ENCODE data around the gene LRRC3. TPM values are rescaled to one million over a fixed set of nuclear protein-coding genes. Genes with fewer than 3 reads are reported as not detected.

LRRC3 gene
- total RNA-seq, 1 donor from 2014 or later, result 9.1 TPM

DNA sequence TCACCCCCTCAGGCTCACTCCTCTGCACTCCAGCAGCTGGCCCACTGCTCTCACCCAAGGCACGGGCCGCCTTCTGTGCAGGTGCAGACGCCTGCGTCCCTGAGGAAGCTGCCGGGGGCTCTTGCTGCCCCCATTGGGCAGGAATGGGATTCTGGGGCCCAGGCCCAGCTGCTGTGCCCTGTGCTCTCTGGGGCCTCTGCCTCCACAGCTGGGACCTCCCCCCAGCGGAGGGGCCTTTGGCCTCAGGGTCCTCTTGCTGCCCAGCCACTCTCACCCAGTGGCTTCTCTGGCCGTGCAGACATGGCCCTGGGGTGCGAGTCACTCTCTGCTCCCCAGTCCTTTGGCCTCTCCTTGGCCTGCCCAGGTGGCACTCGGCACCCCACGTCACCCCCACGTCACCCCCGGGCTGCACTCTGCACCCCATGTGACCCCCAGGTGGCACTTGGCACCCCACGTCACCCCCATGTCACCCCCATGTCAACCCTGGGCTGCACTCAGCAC, 19.1 kb upstream of the LRRC3 start:
- H3K27me3 Mint-ChIP-seq (ENCODE audit: unreplicated experiment), result peaks cover 8% of the 10 kb centered on the region
- DNase-seq (ENCODE audit: low spot score), result no peak
- TF ChIP-seq CTCF (IDR thresholded peaks at IDR 0.05; ENCODE audit: unreplicated experiment), result no peak
- H3K9me3 Mint-ChIP-seq (ENCODE audit: unreplicated experiment), result no peaks in the 10 kb centered on the region
- no peak overlapping the region for H3K27ac Mint-ChIP-seq (ENCODE audit: unreplicated experiment)
- H3K36me3 Mint-ChIP-seq (ENCODE audit: low read depth, unreplicated experiment), result no peaks in the 10 kb centered on the region
- no peaks in the 10 kb centered on the region for H3K4me1 Mint-ChIP-seq (ENCODE audit: unreplicated experiment)
- no peak overlapping the region for H3K4me3 Mint-ChIP-seq (ENCODE audit: unreplicated experiment)

- H3K27me3 Mint-ChIP-seq (ENCODE audit: unreplicated experiment), result peaks cover 8% of the 10 kb centered on the region
- no peak overlapping the region for H3K27ac Mint-ChIP-seq (ENCODE audit: unreplicated experiment)
- H3K36me3 Mint-ChIP-seq (ENCODE audit: low read depth, unreplicated experiment), result no peaks in the 10 kb centered on the region
- TF ChIP-seq CTCF (IDR thresholded peaks at IDR 0.05; ENCODE audit: unreplicated experiment), result no peak
- H3K9me3 Mint-ChIP-seq (ENCODE audit: unreplicated experiment), result no peaks in the 10 kb centered on the region
- no peak for DNase-seq (ENCODE audit: low spot score)
- H3K4me1 Mint-ChIP-seq (ENCODE audit: unreplicated experiment), result no peaks in the 10 kb centered on the region
- no peak overlapping the region for H3K4me3 Mint-ChIP-seq (ENCODE audit: unreplicated experiment)
Measured at GRCh38 chr21:44436958-44437357, 18.4 kb upstream of the LRRC3 start.

DNA sequence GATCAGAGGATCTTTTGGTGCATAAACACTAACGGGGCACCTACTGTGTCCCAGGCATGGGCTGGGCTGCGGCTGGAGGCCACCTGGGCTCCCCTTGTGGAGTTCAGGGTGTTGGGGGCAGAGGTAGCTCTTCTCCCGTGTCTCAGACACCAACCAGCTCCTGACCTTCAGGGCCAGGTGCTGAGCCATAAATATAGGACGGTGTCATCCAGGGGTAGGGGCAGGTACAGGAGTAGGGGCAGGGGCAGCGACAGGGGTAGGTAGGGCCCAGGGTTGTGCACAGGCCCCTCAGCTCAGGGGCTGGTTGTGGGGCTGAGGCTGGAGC, 18.0 kb upstream of the LRRC3 start:
- H3K4me3 Mint-ChIP-seq (ENCODE audit: unreplicated experiment), result no peak overlapping the region
- peaks cover 8% of the 10 kb centered on the region for H3K27me3 Mint-ChIP-seq (ENCODE audit: unreplicated experiment)
- no peaks in the 10 kb centered on the region for H3K4me1 Mint-ChIP-seq (ENCODE audit: unreplicated experiment)
- no peak for DNase-seq (ENCODE audit: low spot score)
- no peaks in the 10 kb centered on the region for H3K36me3 Mint-ChIP-seq (ENCODE audit: low read depth, unreplicated experiment)
- no peak overlapping the region for H3K27ac Mint-ChIP-seq (ENCODE audit: unreplicated experiment)
- no peak for TF ChIP-seq CTCF (IDR thresholded peaks at IDR 0.05; ENCODE audit: unreplicated experiment)
- H3K9me3 Mint-ChIP-seq (ENCODE audit: unreplicated experiment), result no peaks in the 10 kb centered on the region

- peaks cover 2% of the 10 kb centered on the region for H3K27me3 Mint-ChIP-seq (ENCODE audit: unreplicated experiment)
- no peaks in the 10 kb centered on the region for H3K4me1 Mint-ChIP-seq (ENCODE audit: unreplicated experiment)
- no peaks in the 10 kb centered on the region for H3K36me3 Mint-ChIP-seq (ENCODE audit: low read depth, unreplicated experiment)
- no peak overlapping the region for H3K4me3 Mint-ChIP-seq (ENCODE audit: unreplicated experiment)
- no peak for TF ChIP-seq CTCF (IDR thresholded peaks at IDR 0.05; ENCODE audit: unreplicated experiment)
- no peak overlapping the region for H3K27ac Mint-ChIP-seq (ENCODE audit: unreplicated experiment)
- no peaks in the 10 kb centered on the region for H3K9me3 Mint-ChIP-seq (ENCODE audit: unreplicated experiment)
- no peak for DNase-seq (ENCODE audit: low spot score)
Measured at GRCh38 chr21:44437696-44438431, 17.4 kb upstream of the LRRC3 start.

DNA sequence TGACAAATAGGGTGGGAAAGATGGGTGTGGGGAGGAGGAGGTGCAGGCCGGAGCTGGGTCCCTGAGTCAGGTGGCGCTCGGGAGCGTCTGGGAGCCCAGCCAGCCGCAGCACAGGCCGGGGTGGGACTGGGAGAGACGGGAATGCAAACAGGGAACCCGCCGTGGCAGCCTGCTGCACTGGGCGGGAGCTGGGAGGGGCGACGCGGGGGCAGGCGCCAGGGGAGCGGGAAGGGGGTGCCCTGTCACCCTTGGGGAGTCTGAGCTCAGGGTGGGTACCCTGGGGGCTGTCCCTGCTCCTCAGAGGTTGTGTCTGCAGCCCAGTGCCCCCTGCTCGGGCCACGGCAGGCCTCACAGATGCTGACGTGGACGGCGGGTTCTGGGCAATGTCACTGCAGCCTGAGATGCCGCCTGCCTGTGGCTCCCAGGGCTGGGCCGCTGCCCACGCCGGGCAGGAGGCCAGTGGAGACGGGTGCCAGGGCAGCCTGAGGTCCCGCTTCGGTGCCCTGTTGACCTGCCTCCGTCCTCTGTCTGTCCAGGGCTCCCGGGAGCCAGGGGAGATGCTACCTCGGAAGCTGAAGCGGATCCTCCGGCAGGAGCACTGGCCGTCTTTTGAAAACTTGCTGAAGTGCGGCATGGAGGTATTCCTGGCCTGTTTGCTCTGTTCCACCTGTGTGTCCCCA, 16.6 kb upstream of the LRRC3 start:
- no peak for DNase-seq (ENCODE audit: low spot score)
- Mint-ChIP-seq H3K4me1 (ENCODE audit: unreplicated experiment) (no peaks in the 10 kb centered on the region), H3K27me3 (ENCODE audit: unreplicated experiment) (peaks cover 2% of the 10 kb centered on the region), H3K4me3 (ENCODE audit: unreplicated experiment) (no peak overlapping the region), H3K27ac (ENCODE audit: unreplicated experiment) (no peak overlapping the region), H3K9me3 (ENCODE audit: unreplicated experiment) (no peaks in the 10 kb centered on the region), H3K36me3 (ENCODE audit: low read depth, unreplicated experiment) (no peaks in the 10 kb centered on the region)
- TF ChIP-seq CTCF (IDR thresholded peaks at IDR 0.05; ENCODE audit: unreplicated experiment), result no peak
